ENCODE data around the gene SLC44A3.

DNA sequence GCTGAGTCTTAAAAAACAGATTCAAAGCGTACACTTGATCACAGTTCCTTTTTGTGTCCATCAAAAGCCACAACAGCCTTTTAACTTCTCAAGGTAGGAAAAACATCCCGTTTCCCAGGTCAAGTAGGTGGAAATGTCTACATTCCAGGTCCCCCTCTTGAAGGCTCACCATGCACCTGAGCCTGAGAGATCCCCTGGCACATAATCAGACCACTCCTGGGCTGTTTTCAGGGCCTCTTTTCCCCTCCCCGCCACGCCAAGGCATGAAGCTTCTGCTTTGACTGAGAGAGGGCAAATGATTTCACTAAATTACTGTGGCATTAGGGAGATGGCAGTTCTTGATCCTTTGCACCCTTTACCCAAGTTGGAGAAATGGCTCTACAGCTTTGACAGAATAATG is 85.0 kb downstream of the SLC44A3 start:
- TF ChIP-seq ZNF112 (tag by site-specific recombination; IDR thresholded peaks at IDR 0.05) (no peak), SP2 (tag by site-specific recombination; IDR thresholded peaks at IDR 0.05) (no peak), ZFP37 (tag by site-specific recombination; IDR thresholded peaks at IDR 0.05) (no peak), ZNF624 (tag by site-specific recombination; IDR thresholded peaks at IDR 0.05) (no peak), ZNF571 (tag by site-specific recombination; IDR thresholded peaks at IDR 0.05) (no peak), RBAK (tag by site-specific recombination; IDR thresholded peaks at IDR 0.05) (no peak), ZNF23 (tag by site-specific recombination; IDR thresholded peaks at IDR 0.05; ENCODE audit: borderline replicate concordance) (no peak)
- TF ChIP-seq, protein P1, sequence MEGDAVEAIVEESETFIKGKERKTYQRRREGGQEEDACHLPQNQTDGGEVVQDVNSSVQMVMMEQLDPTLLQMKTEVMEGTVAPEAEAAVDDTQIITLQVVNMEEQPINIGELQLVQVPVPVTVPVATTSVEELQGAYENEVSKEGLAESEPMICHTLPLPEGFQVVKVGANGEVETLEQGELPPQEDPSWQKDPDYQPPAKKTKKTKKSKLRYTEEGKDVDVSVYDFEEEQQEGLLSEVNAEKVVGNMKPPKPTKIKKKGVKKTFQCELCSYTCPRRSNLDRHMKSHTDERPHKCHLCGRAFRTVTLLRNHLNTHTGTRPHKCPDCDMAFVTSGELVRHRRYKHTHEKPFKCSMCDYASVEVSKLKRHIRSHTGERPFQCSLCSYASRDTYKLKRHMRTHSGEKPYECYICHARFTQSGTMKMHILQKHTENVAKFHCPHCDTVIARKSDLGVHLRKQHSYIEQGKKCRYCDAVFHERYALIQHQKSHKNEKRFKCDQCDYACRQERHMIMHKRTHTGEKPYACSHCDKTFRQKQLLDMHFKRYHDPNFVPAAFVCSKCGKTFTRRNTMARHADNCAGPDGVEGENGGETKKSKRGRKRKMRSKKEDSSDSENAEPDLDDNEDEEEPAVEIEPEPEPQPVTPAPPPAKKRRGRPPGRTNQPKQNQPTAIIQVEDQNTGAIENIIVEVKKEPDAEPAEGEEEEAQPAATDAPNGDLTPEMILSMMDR (tag by site-specific recombination; IDR thresholded peaks at IDR 0.05) = no peak
- TF ChIP-seq, protein P2, sequence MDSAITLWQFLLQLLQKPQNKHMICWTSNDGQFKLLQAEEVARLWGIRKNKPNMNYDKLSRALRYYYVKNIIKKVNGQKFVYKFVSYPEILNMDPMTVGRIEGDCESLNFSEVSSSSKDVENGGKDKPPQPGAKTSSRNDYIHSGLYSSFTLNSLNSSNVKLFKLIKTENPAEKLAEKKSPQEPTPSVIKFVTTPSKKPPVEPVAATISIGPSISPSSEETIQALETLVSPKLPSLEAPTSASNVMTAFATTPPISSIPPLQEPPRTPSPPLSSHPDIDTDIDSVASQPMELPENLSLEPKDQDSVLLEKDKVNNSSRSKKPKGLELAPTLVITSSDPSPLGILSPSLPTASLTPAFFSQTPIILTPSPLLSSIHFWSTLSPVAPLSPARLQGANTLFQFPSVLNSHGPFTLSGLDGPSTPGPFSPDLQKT (IDR thresholded peaks at IDR 0.05; ENCODE audit: borderline replicate concordance, low read depth, low read length) = no peak
- TF ChIP-seq, protein P3, sequence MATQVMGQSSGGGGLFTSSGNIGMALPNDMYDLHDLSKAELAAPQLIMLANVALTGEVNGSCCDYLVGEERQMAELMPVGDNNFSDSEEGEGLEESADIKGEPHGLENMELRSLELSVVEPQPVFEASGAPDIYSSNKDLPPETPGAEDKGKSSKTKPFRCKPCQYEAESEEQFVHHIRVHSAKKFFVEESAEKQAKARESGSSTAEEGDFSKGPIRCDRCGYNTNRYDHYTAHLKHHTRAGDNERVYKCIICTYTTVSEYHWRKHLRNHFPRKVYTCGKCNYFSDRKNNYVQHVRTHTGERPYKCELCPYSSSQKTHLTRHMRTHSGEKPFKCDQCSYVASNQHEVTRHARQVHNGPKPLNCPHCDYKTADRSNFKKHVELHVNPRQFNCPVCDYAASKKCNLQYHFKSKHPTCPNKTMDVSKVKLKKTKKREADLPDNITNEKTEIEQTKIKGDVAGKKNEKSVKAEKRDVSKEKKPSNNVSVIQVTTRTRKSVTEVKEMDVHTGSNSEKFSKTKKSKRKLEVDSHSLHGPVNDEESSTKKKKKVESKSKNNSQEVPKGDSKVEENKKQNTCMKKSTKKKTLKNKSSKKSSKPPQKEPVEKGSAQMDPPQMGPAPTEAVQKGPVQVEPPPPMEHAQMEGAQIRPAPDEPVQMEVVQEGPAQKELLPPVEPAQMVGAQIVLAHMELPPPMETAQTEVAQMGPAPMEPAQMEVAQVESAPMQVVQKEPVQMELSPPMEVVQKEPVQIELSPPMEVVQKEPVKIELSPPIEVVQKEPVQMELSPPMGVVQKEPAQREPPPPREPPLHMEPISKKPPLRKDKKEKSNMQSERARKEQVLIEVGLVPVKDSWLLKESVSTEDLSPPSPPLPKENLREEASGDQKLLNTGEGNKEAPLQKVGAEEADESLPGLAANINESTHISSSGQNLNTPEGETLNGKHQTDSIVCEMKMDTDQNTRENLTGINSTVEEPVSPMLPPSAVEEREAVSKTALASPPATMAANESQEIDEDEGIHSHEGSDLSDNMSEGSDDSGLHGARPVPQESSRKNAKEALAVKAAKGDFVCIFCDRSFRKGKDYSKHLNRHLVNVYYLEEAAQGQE (tag by site-specific recombination; IDR thresholded peaks at IDR 0.05) = no peak
